ENCODE measurements around the gene LYRM7. TPM values are rescaled to one million over a fixed set of nuclear protein-coding genes. Genes with fewer than 3 reads are reported as not detected.

Gene LYRM7
- total and polyA plus RNA-seq, 2 experiments from 2014 or later, result 6.1 to 9.5 TPM

GRCh38 chr5:131196331-131196730 is 25.6 kb downstream of the LYRM7 start:
- WGBS (ENCODE audit: low lambda C conversion rate, missing lambda C conversion rate), result 82% methylated on average over 4 of the region's 4 CpGs
- no peak overlapping the region for H3K4me2 ChIP-seq
- H2AFZ ChIP-seq, result no peak overlapping the region
- no peaks in the 10 kb centered on the region for H4K20me1 ChIP-seq (ENCODE audit: insufficient read depth, poor library complexity, severe bottlenecking)
- H3K9me3 ChIP-seq (ENCODE audit: low read depth), result no peaks in the 10 kb centered on the region
- no peaks in the 10 kb centered on the region for H3K36me3 ChIP-seq (replicated peaks; ENCODE audit: insufficient read depth, low read depth)
- DNase-seq (ENCODE audit: low spot score), result no peak
- TF ChIP-seq, protein P1, sequence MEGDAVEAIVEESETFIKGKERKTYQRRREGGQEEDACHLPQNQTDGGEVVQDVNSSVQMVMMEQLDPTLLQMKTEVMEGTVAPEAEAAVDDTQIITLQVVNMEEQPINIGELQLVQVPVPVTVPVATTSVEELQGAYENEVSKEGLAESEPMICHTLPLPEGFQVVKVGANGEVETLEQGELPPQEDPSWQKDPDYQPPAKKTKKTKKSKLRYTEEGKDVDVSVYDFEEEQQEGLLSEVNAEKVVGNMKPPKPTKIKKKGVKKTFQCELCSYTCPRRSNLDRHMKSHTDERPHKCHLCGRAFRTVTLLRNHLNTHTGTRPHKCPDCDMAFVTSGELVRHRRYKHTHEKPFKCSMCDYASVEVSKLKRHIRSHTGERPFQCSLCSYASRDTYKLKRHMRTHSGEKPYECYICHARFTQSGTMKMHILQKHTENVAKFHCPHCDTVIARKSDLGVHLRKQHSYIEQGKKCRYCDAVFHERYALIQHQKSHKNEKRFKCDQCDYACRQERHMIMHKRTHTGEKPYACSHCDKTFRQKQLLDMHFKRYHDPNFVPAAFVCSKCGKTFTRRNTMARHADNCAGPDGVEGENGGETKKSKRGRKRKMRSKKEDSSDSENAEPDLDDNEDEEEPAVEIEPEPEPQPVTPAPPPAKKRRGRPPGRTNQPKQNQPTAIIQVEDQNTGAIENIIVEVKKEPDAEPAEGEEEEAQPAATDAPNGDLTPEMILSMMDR (IDR thresholded peaks at IDR 0.05; ENCODE audit: poor library complexity), result no peak
- no peak for TF ChIP-seq EZH2phosphoT487 (IDR thresholded peaks at IDR 0.05; ENCODE audit: low read depth, severe bottlenecking, unreplicated experiment)
- no peak for TF ChIP-seq EZH2 (IDR thresholded peaks at IDR 0.05; ENCODE audit: borderline replicate concordance)
- no peaks in the 10 kb centered on the region for H3K4me1 ChIP-seq (ENCODE audit: insufficient read depth)
- H3K9me2 ChIP-seq (replicated peaks; ENCODE audit: insufficient read depth), result no peaks in the 10 kb centered on the region
- H3K4me3 ChIP-seq, result no peak overlapping the region
- H3K79me2 ChIP-seq, result no peaks in the 10 kb centered on the region
- H3K27ac ChIP-seq, result no peak overlapping the region
- no peaks in the 10 kb centered on the region for H3K27me3 ChIP-seq

DNA sequence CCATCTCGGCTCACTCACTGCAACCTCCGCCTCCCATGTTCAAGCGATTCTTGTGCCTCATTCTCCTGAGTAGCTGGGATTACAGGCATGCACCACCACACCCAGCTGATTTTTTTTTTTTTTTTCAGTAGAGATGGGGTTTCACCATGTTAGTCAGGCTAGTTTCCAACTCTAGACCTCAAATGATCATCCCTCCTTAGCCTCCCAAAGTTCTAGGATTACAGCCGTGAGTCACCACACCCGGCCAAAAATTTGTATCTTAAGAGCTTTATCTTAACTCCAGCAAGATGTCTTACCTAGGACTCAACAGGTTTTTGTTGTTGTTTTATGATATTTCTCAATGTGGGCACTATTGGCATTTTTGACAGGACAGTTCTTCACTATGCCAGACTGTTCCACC is 27.9 kb downstream of the LYRM7 start:
- H3K27ac ChIP-seq, result no peak overlapping the region
- no peaks in the 10 kb centered on the region for H3K9me3 ChIP-seq (ENCODE audit: low read depth)
- no peaks in the 10 kb centered on the region for H4K20me1 ChIP-seq (ENCODE audit: insufficient read depth, poor library complexity, severe bottlenecking)
- no peak overlapping the region for H2AFZ ChIP-seq
- no peak overlapping the region for H3K4me3 ChIP-seq
- WGBS (ENCODE audit: low lambda C conversion rate, missing lambda C conversion rate), result 85% methylated on average over 5 of the region's 5 CpGs
- TF ChIP-seq, protein P1 (IDR thresholded peaks at IDR 0.05; ENCODE audit: poor library complexity), result no peak
- no peak for TF ChIP-seq EZH2 (IDR thresholded peaks at IDR 0.05; ENCODE audit: borderline replicate concordance)
- TF ChIP-seq EZH2phosphoT487 (IDR thresholded peaks at IDR 0.05; ENCODE audit: low read depth, severe bottlenecking, unreplicated experiment), result no peak
- H3K9me2 ChIP-seq (replicated peaks; ENCODE audit: insufficient read depth), result no peaks in the 10 kb centered on the region
- H3K36me3 ChIP-seq (replicated peaks; ENCODE audit: insufficient read depth, low read depth), result no peaks in the 10 kb centered on the region
- H3K4me2 ChIP-seq, result no peak overlapping the region
- DNase-seq (ENCODE audit: low spot score), result no peak
- no peaks in the 10 kb centered on the region for H3K27me3 ChIP-seq
- H3K79me2 ChIP-seq, result no peaks in the 10 kb centered on the region
- H3K4me1 ChIP-seq (ENCODE audit: insufficient read depth), result no peaks in the 10 kb centered on the region

DNA sequence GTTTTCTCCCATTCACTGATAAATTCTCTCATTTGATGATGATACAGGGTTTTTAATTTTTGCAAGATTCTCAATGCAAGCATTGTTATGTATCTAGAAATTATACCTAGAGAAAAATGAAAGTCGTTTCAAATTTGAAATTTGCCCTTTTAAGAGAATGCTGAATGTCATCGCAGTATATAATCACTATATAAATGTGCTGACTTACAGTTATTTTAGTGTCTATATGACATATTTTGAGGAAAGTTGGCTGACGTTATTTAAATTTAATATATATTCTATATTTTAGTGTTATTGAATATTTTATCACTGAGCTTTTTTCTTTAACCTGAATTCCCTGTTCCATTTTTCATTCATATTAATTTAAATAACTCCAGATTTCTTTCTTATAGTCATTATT is 29.8 kb downstream of the LYRM7 start:
- DNase-seq (ENCODE audit: low spot score), result no peak
- Histone ChIP-seq H3K4me3 (no peak overlapping the region), H3K27me3 (no peaks in the 10 kb centered on the region), H3K4me1 (ENCODE audit: insufficient read depth) (no peaks in the 10 kb centered on the region), H3K9me3 (ENCODE audit: low read depth) (no peaks in the 10 kb centered on the region), H3K79me2 (no peaks in the 10 kb centered on the region), H2AFZ (no peak overlapping the region), H3K4me2 (no peak overlapping the region), H4K20me1 (ENCODE audit: insufficient read depth, poor library complexity, severe bottlenecking) (no peaks in the 10 kb centered on the region), H3K9me2 (replicated peaks; ENCODE audit: insufficient read depth) (no peaks in the 10 kb centered on the region), H3K27ac (no peak overlapping the region), H3K36me3 (replicated peaks; ENCODE audit: insufficient read depth, low read depth) (no peaks in the 10 kb centered on the region)
- 96% methylated on average over 3 of the region's 3 CpGs for WGBS (ENCODE audit: low lambda C conversion rate, missing lambda C conversion rate)
- TF ChIP-seq, protein P1 (IDR thresholded peaks at IDR 0.05; ENCODE audit: poor library complexity), result no peak
- no peak for TF ChIP-seq EZH2phosphoT487 (IDR thresholded peaks at IDR 0.05; ENCODE audit: low read depth, severe bottlenecking, unreplicated experiment)

DNA sequence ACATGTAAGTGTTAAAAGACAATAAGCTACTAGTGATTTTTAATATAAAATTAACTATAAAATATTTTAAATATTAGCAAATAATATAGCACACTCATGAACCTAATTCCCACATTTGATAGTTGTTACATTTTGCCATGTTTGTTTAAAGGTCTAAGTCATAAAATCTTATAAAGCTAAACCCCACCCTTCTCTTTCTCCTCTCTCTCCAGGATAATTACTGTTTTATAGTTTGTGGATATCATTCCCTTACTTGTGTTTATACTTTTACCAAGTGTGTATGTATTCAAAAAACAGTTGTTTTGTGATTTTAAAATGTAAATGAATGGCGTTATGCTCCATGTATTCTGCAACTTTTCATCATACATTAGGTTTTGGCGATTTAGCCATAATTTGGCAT is 34.2 kb downstream of the LYRM7 start:
- Histone ChIP-seq H3K27ac (no peak overlapping the region), H4K20me1 (ENCODE audit: insufficient read depth, poor library complexity, severe bottlenecking) (no peaks in the 10 kb centered on the region), H3K36me3 (replicated peaks; ENCODE audit: insufficient read depth, low read depth) (no peaks in the 10 kb centered on the region), H3K27me3 (peaks cover 3% of the 10 kb centered on the region), H3K4me1 (ENCODE audit: insufficient read depth) (no peaks in the 10 kb centered on the region), H2AFZ (no peak overlapping the region), H3K79me2 (no peaks in the 10 kb centered on the region), H3K4me3 (no peak overlapping the region), H3K4me2 (no peak overlapping the region), H3K9me3 (ENCODE audit: low read depth) (no peaks in the 10 kb centered on the region), H3K9me2 (replicated peaks; ENCODE audit: insufficient read depth) (no peaks in the 10 kb centered on the region)
- DNase-seq (ENCODE audit: low spot score), result no peak
- TF ChIP-seq, protein P1 (IDR thresholded peaks at IDR 0.05; ENCODE audit: poor library complexity), result no peak
- WGBS (ENCODE audit: low lambda C conversion rate, missing lambda C conversion rate), result 76% methylated on average over 2 of the region's 2 CpGs
